Stimulated activated CD4-positive, alpha-beta T cell treated with anti-CD3 and anti-CD28 coated beads, Interleukin-12 subunit alpha, Interleukin-12 subunit beta, amount 100 ng/mL, for 48 hours (primary cell): Measurements from ENCODE around the gene MSMO1.

ENCODE experiments used
- DNase-seq, 3 donors: peaks; one replicate each; pipeline ENCODE4 v3.0.0-alpha.2; 2020; ENCODE audit warnings: low read depth in 2 of 3, low spot score in 1 of 3

Gene MSMO1

DNA sequence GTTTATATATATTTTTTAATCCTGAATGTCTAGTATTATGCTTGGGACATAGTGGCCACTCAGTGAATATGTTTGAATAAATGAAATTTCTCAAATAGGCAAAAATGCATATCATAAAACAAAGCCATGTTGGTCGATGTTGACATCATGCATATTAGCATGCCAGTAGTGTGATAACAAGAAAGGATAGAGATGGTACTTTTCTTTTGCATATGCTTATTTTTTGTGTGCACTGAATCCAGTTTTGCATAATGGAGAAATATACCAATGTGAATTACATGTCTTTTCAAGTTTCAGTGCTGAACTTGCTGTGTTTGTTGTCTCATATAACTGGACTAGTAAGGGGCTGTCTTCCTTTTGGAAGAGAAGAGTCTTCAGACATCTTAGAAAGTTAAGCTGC is 58.9 kb downstream of the MSMO1 start:
- DNase-seq = no peak

GRCh38 chr4:165388756-165389155 is 61.3 kb downstream of the MSMO1 start:
- DNase-seq = no peak
